Activated CD8-positive, alpha-beta T cell treated with anti-CD3 and anti-CD28 coated beads for 36 hours (primary cell): Measurements from ENCODE around the gene GALNT2. TPM values are rescaled to one million over a fixed set of nuclear protein-coding genes. Genes with fewer than 3 reads are reported as not detected.

Experiments
- ATAC-seq: fragments of 200-7000 bp; cut with Tn5 transposase; one replicate; pipeline ENCODE4 v1.10.0; 2021; ENCODE audit warnings: mild to moderate bottlenecking, moderate library complexity
- CTCF ChIA-PET: fragments of 350-600 bp; sonication (Branson Sonifier 250); formaldehyde crosslinking; loops from one replicate; lab custom pipeline; 2021; ENCODE audit warnings: antibody characterized with exemption; lab: Charles Lee
- POLR2A ChIA-PET: fragments of 350-600 bp; sonication (Branson Sonifier 250); formaldehyde crosslinking; loops from one replicate; lab custom pipeline; 2021; ENCODE audit warnings: antibody characterized with exemption; lab: Charles Lee
- DNase-seq: peaks from one replicate; pipeline ENCODE4 v3.0.0-alpha.2; 2020
- H3K27ac Mint-ChIP-seq: one replicate; pipeline ENCODE4 v1.8.0; 2021; ENCODE audit warnings: mild to moderate bottlenecking, mixed read lengths
- H3K27me3 Mint-ChIP-seq: one replicate; pipeline ENCODE4 v1.8.0; 2021; ENCODE audit warnings: mixed read lengths
- H3K36me3 Mint-ChIP-seq: one replicate; pipeline ENCODE4 v1.8.0; 2021; ENCODE audit warnings: low read depth, mixed read lengths
- H3K4me1 Mint-ChIP-seq: one replicate; pipeline ENCODE4 v1.8.0; 2021; ENCODE audit warnings: low read depth, mixed read lengths
- H3K4me3 Mint-ChIP-seq: one replicate; pipeline ENCODE4 v1.8.0; 2021; ENCODE audit warnings: mild to moderate bottlenecking, moderate library complexity, mixed read lengths
- H3K9me3 Mint-ChIP-seq: one replicate; pipeline ENCODE4 v1.8.0; 2021; ENCODE audit warnings: mixed read lengths
- intact Hi-C: fragments of 100-400 bp; cut with micrococcal nuclease; formaldehyde crosslinking; loops from one replicate; pipeline ENCODE4 v1.10.0; 2022
- total RNA-seq, 2 experiments: library from RNA; stranded (reverse); gene quantifications; one replicate each; pipeline ENCODE4 v1.2.3, GENCODE V29; 2021
- TF ChIP-seq, protein P1 (sequence below): fragments of 200-600 bp; IDR thresholded peaks from one replicate; pipeline ENCODE4 v1.8.0; 2022; ENCODE audit warnings: antibody characterized with exemption, mild to moderate bottlenecking

The GALNT2 gene
- total RNA-seq, 2 experiments from 2014 or later = 40.1 to 42.3 TPM

DNA sequence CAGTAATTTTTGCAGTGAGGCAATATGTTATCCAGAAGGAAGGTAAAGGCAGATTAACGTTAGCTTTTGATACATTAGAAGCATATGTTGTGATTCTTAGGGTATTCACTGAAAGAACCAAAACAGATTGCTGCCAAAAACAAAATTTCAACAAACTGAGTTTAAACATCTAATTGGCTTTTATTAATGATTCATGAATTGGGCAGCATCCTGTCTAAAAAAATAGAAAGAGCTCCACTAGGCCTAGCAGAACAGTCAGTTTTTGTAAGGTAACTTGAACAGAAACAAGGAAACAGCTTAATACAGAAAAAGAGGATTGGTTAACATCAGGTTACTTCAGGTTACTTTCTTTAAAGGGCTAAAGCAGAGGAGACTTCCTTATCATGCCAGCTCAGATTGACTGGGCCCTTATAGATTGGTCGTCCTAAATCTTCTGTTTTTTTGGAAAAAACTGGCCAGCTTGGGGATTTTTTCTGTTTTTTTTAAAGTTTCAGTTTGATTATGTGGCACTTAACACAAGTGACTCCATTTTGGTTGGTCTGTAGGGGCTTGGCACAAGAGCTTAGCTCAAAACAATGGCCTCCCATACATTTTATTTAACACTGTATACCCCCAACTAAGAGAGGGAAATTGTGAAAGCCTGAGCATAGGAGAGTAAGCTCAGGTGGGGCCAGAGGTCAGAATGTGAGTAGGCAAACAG, 36.8 kb upstream of the GALNT2 start:
- POLR2A ChIA-PET = no interaction called here
- Mint-ChIP-seq H3K27me3 (no peaks in the 10 kb centered on the region), H3K9me3 (peaks cover 4% of the 10 kb centered on the region), H3K36me3 (no peaks in the 10 kb centered on the region), H3K27ac (no peak overlapping the region), H3K4me1 (peaks cover 15% of the 10 kb centered on the region), H3K4me3 (no peak overlapping the region)
- CTCF ChIA-PET = interaction anchor here (1.0 kb wide), 1 partner anchor 11 kb away, joined by 3 read pairs; no protein-coding TSS in a partner anchor
- TF ChIP-seq, protein P1, sequence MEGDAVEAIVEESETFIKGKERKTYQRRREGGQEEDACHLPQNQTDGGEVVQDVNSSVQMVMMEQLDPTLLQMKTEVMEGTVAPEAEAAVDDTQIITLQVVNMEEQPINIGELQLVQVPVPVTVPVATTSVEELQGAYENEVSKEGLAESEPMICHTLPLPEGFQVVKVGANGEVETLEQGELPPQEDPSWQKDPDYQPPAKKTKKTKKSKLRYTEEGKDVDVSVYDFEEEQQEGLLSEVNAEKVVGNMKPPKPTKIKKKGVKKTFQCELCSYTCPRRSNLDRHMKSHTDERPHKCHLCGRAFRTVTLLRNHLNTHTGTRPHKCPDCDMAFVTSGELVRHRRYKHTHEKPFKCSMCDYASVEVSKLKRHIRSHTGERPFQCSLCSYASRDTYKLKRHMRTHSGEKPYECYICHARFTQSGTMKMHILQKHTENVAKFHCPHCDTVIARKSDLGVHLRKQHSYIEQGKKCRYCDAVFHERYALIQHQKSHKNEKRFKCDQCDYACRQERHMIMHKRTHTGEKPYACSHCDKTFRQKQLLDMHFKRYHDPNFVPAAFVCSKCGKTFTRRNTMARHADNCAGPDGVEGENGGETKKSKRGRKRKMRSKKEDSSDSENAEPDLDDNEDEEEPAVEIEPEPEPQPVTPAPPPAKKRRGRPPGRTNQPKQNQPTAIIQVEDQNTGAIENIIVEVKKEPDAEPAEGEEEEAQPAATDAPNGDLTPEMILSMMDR = no peak
- intact Hi-C loops = no loop called here
- DNase-seq (no peak), ATAC-seq (no peak)

DNA sequence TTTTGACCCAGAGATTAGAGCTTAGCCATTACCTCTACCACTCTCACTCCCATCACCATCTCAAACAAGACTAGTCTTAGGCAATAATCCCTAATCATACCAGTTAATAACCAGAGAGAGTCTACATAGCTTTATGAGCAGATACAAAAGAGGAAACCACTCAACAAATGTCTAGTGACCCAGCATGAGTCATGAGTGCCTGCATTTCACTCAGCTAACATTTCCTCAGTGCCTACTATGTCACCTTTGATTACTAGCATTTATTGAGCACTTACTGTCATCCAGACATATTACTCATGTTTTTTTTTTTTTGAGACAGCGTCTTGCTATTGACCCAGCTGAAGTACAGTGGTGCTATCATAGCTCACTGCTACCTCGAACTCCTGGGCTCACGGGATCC, 35.9 kb upstream of the GALNT2 start:
- CTCF ChIA-PET = interaction anchor here (1.0 kb wide), 1 partner anchor 10 kb away, joined by 3 read pairs; no protein-coding TSS in a partner anchor
- Mint-ChIP-seq H3K27me3 (no peaks in the 10 kb centered on the region), H3K4me3 (no peak overlapping the region), H3K27ac (no peak overlapping the region), H3K4me1 (peaks cover 15% of the 10 kb centered on the region), H3K36me3 (no peaks in the 10 kb centered on the region), H3K9me3 (peaks cover 4% of the 10 kb centered on the region)
- POLR2A ChIA-PET = interaction anchor here (0.6 kb wide), 1 partner anchor 130 kb away, joined by 3 read pairs; no protein-coding TSS in a partner anchor
- ATAC-seq (peak; percentile 81), DNase-seq (peak; percentile 16)
- TF ChIP-seq, protein P1 = no peak
- intact Hi-C loops = no loop called here

DNA sequence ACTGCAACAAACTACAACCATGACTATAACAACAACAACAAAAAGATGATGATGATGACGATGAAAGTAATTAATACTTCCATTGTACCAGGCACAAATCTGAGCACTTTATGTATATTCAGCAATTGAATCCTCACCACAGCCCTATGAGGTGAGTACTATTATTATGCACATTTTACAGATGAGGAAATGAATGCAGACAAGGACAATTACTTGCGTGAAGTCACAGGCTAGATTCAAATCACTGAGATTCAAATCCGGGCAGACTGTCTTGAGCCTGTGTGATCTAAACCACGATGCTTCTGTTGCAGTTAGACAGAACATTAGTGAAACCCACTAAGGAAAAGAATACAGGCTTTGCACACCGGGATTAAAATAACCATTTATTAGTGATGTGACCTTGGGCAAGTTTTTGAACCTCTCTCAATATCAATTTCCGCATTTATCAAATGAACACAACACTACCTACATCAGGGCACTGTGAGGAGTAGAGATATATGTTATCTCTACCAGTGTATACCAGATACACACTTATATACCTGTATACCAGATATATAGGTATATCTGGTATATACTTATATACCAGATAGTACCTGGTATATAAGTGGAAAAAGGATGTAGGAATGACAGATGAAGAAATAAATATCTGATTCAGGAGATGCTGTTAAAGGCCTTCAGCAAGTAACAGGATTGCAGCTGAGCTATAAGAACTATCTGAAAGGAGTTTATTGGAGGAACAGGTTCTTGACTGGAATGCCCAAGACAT, 34.3 kb upstream of the GALNT2 start:
- TF ChIP-seq, protein P1 = no peak
- ChIA-PET CTCF (no interaction called here), POLR2A (no interaction called here)
- Mint-ChIP-seq H3K36me3 (no peaks in the 10 kb centered on the region), H3K9me3 (peaks cover 4% of the 10 kb centered on the region), H3K4me1 (peaks cover 15% of the 10 kb centered on the region), H3K27ac (no peak overlapping the region), H3K27me3 (no peaks in the 10 kb centered on the region), H3K4me3 (no peak overlapping the region)
- DNase-seq (no peak), ATAC-seq (no peak)
- intact Hi-C loops = no loop called here

DNA sequence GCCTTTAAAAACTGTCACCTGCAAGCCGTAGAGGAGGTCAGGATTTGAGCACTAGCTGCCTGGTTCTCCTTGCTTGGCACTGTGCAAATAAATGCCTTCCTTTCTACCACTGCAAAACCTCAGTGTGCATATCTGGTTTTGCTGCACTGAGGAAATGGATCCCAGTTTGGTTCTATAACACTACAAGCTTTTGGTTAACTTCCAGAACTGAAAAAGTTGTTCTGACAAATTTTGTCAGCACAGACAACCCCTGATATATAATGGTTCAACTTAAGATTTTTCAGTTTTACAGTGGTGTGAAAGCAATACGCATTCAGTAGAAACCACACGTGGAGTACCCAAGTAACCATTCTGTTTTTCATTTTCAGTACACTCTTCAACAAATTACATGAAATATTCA, 29.8 kb upstream of the GALNT2 start:
- Mint-ChIP-seq H3K4me1 (no peaks in the 10 kb centered on the region), H3K4me3 (no peak overlapping the region), H3K27ac (no peak overlapping the region), H3K9me3 (peaks cover 4% of the 10 kb centered on the region), H3K36me3 (no peaks in the 10 kb centered on the region), H3K27me3 (no peaks in the 10 kb centered on the region)
- CTCF ChIA-PET = interaction anchor here (1.0 to 1.2 kb wide), 2 partner anchors 12 to 130 kb away, joined by 3 read pairs; no protein-coding TSS in a partner anchor
- POLR2A ChIA-PET = interaction anchor here (1.6 kb wide), 1 partner anchor 13 kb away, joined by 3 read pairs; no protein-coding TSS in a partner anchor
- intact Hi-C loops = no loop called here
- TF ChIP-seq, protein P1 = no peak
- DNase-seq (no peak), ATAC-seq (no peak)
